GDM1 (cell line): ENCODE results near the gene KCNQ4.

Source experiments
- DNase-seq: peaks from one replicate; lab custom pipeline; 2025; lab: John Stamatoyannopoulos, UW

KCNQ4 gene

GRCh38 chr1:40783001-40783905 lies at the start of gene KCNQ4:
TSS of gene KCNQ4 (plus strand) at chr1:40783787. CDS start at chr1:40784094, 307 bp downstream.
- no peak for DNase-seq

- no peak for DNase-seq
These were observed 48.5 kb upstream of the KCNQ4 start for GRCh38 chr1:40734882-40735628.

- DNase-seq: no peak
These were observed 47.5 kb upstream of the KCNQ4 start for GRCh38 chr1:40736085-40736531.

- DNase-seq: no peak
These were observed 44.8 kb upstream of the KCNQ4 start for GRCh38 chr1:40738831-40739230.

- no peak for DNase-seq
These were observed 44.1 kb upstream of the KCNQ4 start for GRCh38 chr1:40739455-40740008.

- DNase-seq: no peak
These were observed 43.3 kb upstream of the KCNQ4 start for GRCh38 chr1:40740039-40740996.

- DNase-seq: no peak
These were observed 42.4 kb upstream of the KCNQ4 start for GRCh38 chr1:40740997-40741736.

- DNase-seq: no peak
These were observed 41.1 kb upstream of the KCNQ4 start for GRCh38 chr1:40742363-40743061.

- no peak for DNase-seq
These were observed 40.1 kb upstream of the KCNQ4 start for GRCh38 chr1:40743452-40743851.

GRCh38 chr1:40743860-40744259 lies 39.7 kb upstream of the KCNQ4 start:
- DNase-seq: no peak

GRCh38 chr1:40745176-40745575 lies 38.4 kb upstream of the KCNQ4 start:
- no peak for DNase-seq

GRCh38 chr1:40746344-40747090 lies 37.1 kb upstream of the KCNQ4 start:
- no peak for DNase-seq

- DNase-seq: no peak
These were observed 34.5 kb upstream of the KCNQ4 start for GRCh38 chr1:40748841-40749718.

GRCh38 chr1:40749817-40750216 lies 33.8 kb upstream of the KCNQ4 start:
- DNase-seq: no peak

GRCh38 chr1:40750451-40750908 lies 33.1 kb upstream of the KCNQ4 start:
- DNase-seq: no peak

- no peak for DNase-seq
These were observed 31.8 kb upstream of the KCNQ4 start for GRCh38 chr1:40751802-40752201.

GRCh38 chr1:40753142-40753882 lies 30.3 kb upstream of the KCNQ4 start:
- DNase-seq: no peak

- DNase-seq: no peak
These were observed 29.4 kb upstream of the KCNQ4 start for GRCh38 chr1:40754201-40754600.
